Cardiac septum (tissue), 1 donor: ENCODE measurements around the gene VPREB1. TPM values are rescaled to one million over a fixed set of nuclear protein-coding genes. Genes with fewer than 3 reads are reported as not detected.
"Not testable (repeated sequence)": the region's sequence is repeated elsewhere in the genome, so short reads cannot be mapped to it uniquely, and the experiment has no call there.

Source experiments
- DNase-seq: peaks from one replicate; pipeline ENCODE4 v3.0.0-alpha.2; 2020; ENCODE audit warnings: low spot score
- intact Hi-C: fragments of 100-400 bp; cut with DNase I; formaldehyde crosslinking; loops from one replicate; pipeline ENCODE4 v1.14.0; 2022
- total RNA-seq: library from RNA; stranded (reverse); fragmentation: NEBNext Ultra II Directional; extraction: Animal tissue kit (Norgen Biotek cat#: 25700); gene quantifications from one replicate; pipeline ENCODE4 v1.2.1, GENCODE V29; 2021
- donor health status: DM: no; HTN: no; CAD: no.

The VPREB1 gene
- total RNA-seq, 1 donor from 2014 or later: not detected

GRCh38 chr22:22287106-22287626, 42.6 kb downstream of the VPREB1 start:
- intact Hi-C loops, DNase-seq: not testable (repeated sequence)

- intact Hi-C loops, DNase-seq: not testable (repeated sequence)
Measured at GRCh38 chr22:22289666-22290065, 45.1 kb downstream of the VPREB1 start.

- intact Hi-C loops, DNase-seq: not testable (repeated sequence)
Measured at GRCh38 chr22:22291129-22291806, 46.7 kb downstream of the VPREB1 start.

GRCh38 chr22:22292656-22293055, 48.1 kb downstream of the VPREB1 start:
- DNase-seq, intact Hi-C loops: not testable (repeated sequence)

GRCh38 chr22:22293436-22293835, 48.9 kb downstream of the VPREB1 start:
- intact Hi-C loops, DNase-seq: not testable (repeated sequence)

GRCh38 chr22:22294641-22295040, 50.1 kb downstream of the VPREB1 start:
- intact Hi-C loops, DNase-seq: not testable (repeated sequence)
